ENCODE measurements around the gene MREG. TPM values are rescaled to one million over a fixed set of nuclear protein-coding genes. Genes with fewer than 3 reads are reported as not detected.
"Not testable (repeated sequence)": the region's sequence is repeated elsewhere in the genome, so short reads cannot be mapped to it uniquely, and the experiment has no call there.

MREG gene
- total RNA-seq, 2 donors from 2014 or later, result 1.1 to 1.3 TPM

DNA sequence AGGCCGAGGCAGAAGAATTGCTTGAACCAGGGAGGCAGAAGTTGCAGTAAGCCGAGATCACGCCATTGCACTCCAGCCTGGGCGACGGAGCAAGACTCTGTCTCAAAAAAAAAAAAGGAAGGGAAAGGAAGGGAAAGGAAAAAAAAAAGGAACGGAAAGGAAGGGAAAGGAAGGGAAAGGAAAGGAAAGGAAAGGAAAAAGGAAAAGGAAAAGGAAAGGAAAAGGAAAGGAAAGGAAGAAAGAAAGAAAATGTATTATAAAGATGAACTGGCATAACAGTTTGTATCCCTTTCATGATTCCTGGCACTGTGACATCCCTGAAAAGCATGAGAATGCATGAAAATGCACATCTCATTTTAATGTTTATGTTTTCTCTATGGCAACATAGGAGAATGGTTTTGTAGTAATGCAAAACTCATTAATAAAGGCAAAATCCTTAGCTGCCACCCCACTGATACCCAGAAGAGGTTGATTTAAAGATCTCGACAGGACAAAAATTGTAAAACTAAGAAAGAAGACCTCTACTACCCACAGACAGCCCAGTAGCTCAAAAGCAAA, 11.5 kb upstream of the MREG start:
- DNase-seq (no peak), ATAC-seq (no peak)
- intact Hi-C loops (cut with DNase I), result no loop called here

DNA sequence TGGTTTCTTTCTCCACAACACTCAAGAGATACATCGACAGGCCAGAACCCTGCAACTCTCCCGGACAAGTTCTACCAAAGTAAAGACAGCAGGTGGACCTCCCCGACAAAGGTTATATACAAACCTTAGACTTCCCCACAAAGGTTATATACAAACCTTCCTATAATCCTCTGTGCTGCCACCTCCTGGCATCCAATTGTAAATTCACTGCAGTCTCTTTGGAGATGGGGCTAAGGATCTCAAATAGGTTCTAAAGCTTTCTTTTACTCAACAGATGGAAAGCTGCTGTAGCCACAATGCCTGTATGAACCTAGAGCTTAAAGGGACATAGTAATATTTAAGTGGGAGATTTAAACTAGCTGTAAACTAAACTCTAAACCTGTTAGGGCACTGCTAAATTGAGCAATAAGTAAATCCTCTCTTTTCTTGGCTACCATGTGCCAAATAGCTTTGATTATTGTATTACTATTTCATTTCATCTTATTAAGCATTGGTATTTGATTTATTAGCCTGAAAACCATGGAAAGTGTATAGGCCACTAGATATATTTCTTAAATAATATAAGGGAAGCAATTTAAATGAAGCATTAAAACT, 9.8 kb upstream of the MREG start:
- intact Hi-C loops (cut with DNase I), result no loop called here
- DNase-seq (no peak), ATAC-seq (peak; percentile 27 to 59)

DNA sequence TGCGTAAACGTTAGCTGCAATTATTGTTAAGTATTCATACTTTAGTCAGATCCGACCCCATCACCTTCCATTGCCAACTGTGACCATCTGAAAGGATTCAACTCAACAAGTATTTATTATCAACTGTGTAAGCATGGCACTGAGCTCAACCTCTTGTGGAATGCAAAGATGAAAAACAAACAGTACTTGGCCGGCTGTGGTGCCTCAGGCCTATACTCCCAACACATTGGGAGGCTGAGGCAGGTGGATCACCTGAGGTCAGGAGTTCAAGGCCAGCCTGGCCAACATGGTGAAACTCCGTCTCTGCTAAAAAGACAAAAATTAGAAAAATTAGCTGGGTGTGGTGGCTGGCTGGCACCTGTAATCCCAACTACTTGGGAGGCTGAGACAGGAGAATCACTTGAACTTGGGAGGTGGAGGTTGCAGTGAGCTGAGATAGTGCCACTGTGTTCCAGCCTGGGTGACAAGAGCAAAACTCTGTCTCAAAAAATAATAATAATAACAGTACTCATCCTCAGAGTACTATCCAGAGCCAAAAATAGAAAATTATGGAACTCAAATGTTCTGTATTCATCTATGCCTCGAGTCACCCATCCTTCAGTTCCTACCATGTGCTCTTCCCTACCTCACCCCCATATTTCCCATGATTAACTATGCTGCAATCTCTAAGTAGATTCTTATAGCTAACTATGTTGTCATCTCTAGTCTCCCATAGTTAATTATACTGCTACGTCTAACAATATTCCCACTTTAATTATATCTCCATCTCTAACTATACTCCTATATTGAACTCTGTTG, 8.6 kb upstream of the MREG start:
- ATAC-seq (no peak), DNase-seq (no peak)
- intact Hi-C loops (cut with DNase I), result no loop called here

GRCh38 chr2:216018709-216019108, 5.4 kb upstream of the MREG start:
- ATAC-seq (no peak), DNase-seq (no peak)
- intact Hi-C loops (cut with DNase I), result no loop called here

- ATAC-seq (no peak), DNase-seq (no peak)
- intact Hi-C loops (cut with DNase I), result no loop called here
Observed at GRCh38 chr2:216017365-216017764, 4.0 kb upstream of the MREG start.

GRCh38 chr2:216016581-216016980, 3.2 kb upstream of the MREG start:
- intact Hi-C loops (cut with DNase I), result no loop called here
- DNase-seq (no peak), ATAC-seq (no peak)

DNA sequence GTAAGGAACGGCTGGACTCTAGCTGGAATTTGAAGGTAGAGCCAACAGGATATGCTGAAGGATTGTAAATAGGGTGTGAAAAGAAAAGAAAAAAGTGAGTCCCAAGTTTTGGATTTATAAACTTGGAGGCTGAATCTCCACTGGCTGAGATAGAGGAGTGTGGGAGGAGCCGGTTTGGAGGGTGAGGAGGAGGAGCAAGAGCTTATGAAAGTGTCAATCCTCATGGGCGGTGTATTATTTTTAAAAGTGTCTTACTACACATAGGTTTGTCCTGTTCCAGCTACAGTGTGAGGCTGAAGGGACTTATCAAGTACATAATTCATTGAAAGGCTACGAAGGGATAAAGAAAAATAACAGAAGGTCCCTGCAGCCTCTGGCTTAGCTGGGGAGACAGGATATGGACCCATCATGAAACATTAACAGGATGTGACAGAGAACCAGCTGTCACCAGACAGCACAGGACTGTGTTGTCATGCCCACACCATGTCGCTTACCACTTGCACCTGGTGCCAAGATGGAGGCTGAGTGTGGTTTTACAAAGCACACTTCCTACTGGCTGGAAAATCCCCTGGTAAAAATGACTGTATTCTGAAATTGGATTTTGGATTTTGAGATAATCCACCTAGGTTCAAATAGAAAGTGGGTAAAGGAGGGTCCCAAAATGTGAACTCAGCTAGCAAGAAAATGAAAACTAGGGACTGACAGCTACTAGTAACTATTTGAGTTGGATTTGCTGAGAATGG, 2.5 kb upstream of the MREG start:
- intact Hi-C loops (cut with DNase I), result no loop called here
- DNase-seq, result no peak
- ATAC-seq, result no peak

- ATAC-seq (no peak), DNase-seq (no peak)
- intact Hi-C loops (cut with DNase I), result no loop called here
Observed at GRCh38 chr2:216014986-216015385, 1.6 kb upstream of the MREG start.

GRCh38 chr2:216014006-216014405, 655 bp upstream of the MREG start:
- intact Hi-C loops (cut with DNase I), result no loop called here
- DNase-seq (no peak), ATAC-seq (no peak)

DNA sequence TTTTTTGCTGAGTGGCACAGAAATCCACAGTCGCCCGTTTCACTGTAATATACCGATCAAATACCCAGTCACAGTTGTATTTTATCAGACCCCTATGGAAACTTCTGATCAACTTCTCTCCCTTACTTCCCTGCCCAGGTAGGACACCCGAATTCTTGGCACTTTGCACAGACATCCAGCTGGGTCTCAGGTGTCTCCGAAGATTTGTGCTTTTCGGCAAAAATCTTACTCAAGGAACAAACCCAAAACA, 596 bp downstream of the MREG start:
- peak in 1 of 2 donors; percentile 21 for ATAC-seq
- DNase-seq, result no peak
- intact Hi-C loops (cut with DNase I), result no loop called here

- ATAC-seq (peak; percentile 48 to 53), DNase-seq (no peak)
- intact Hi-C loops (cut with DNase I), result no loop called here
Observed at GRCh38 chr2:216012133-216012829, 1.1 kb downstream of the MREG start.

GRCh38 chr2:216009215-216009614, 4.1 kb downstream of the MREG start:
- intact Hi-C loops (cut with DNase I); ATAC-seq; DNase-seq: not testable (repeated sequence)

DNA sequence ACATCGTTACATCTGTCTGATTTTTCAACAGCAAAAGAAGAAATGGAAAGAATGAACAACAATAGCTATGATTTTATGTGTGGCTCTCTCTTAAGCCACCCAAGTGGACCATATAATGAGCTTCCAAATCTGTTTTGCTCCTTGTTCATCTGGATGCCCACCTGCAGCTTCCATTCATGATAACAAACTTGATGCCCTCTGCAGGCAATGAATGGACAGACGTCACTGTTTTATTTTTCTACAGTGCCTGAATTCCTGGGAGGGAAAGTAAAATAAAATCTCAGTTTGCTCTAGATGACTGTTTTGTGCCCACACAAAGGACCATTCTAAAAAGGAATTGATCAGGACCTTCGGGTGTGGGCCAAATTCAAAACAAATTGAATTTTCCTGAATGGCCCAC, 5.0 kb downstream of the MREG start:
- ATAC-seq (no peak), DNase-seq (no peak)
- intact Hi-C loops (cut with DNase I), result no loop called here

DNA sequence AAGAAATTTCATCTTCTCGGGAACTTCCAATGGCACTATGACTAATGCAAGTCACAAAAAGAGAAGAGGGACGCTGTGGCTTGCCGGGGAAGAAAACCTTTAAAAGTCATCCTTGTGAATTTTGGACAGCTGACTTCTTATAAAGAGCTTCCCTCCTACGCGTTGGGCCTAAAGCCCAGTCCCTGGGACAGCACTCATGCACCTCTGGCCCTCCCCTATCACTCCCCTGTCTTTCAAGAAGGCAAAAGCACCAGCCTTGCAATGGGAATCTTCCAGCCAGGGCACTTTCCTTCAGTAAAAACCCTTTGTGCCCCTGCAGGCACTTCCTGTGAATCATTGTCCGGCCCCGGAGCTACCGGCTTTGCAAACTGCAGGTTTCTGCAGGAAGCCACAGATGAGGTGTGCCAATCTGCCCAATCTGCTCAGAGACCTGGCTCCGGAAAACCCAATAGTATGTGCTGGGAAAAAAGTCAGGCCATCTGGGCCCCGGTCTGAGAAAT, 7.1 kb downstream of the MREG start:
- DNase-seq (no peak), ATAC-seq (peak in 1 of 2 donors; percentile 18)
- intact Hi-C loops (cut with DNase I), result no loop called here

- intact Hi-C loops (cut with DNase I), result no loop called here
- no peak for ATAC-seq
- DNase-seq, result no peak
Observed at GRCh38 chr2:216004697-216005283, 8.6 kb downstream of the MREG start.

- DNase-seq (no peak), ATAC-seq (no peak)
- intact Hi-C loops (cut with DNase I), result no loop called here
Observed at GRCh38 chr2:216003876-216004696, 9.3 kb downstream of the MREG start.

GRCh38 chr2:216002693-216003092, 10.7 kb downstream of the MREG start:
- DNase-seq, result no peak
- intact Hi-C loops (cut with DNase I), result no loop called here
- ATAC-seq, result no peak

GRCh38 chr2:216002101-216002678, 11.2 kb downstream of the MREG start:
- no peak for DNase-seq
- intact Hi-C loops (cut with DNase I), result no loop called here
- no peak for ATAC-seq

Measured in left cardiac atrium (tissue), 4 donors.